Inflammatory macrophage treated with lipopolysaccharide for 1 hour (primary cell): Measurements from ENCODE around the gene TGFBR1.

ENCODE experiments used
- DNase-seq, 2 donors: peaks; one replicate each; pipeline ENCODE4 v3.0.0-alpha.2; 2020 to 2022

TGFBR1 gene

DNA sequence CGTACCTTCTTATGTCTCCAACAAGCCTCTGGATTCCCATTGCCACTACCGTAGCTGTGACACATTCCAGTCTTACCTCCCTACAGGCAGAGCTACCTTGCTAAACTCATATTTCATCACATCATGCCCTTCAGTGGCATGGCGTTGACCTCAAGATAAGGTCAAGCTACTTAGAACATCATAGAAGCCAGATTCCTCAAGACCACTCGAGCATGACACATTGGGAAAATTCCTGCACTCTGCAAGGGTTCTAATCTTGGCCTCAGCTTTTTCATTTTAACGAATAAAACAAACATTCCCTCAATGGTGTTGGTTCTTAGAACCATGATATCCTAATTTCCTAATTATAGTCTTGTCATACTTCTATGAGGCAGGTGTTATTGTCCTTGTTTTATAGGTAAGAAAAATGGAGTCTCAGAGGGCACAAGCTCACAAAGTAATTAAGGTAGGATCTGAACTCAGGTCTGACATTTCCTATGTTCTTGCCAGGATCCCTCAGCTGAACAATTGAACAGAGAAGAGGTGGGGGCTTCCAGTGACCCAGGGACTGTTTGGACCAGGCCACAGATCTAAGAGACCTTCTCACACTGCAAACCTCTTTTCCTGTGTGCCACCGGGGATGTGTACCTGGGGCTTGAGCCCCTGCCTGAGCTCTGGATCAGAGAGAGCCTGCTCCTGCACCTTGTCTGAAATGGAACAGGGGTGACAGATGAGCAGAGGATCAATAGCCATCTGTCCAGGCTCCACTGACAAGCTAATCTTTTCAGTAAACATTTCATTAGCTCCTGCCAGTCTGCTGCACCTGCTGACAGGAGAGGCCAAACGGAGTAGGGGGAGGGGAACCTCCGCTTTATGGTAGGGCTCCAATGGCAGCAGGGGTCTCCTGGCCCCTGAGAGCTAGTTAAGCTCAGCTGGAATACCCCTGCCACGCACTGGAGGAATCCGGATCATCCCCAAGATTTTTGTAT lies 67.5 kb downstream of the TGFBR1 start:
- no peak for DNase-seq

- DNase-seq = no peak
These were observed 68.9 kb downstream of the TGFBR1 start for GRCh38 chr9:99173570-99174504.

DNA sequence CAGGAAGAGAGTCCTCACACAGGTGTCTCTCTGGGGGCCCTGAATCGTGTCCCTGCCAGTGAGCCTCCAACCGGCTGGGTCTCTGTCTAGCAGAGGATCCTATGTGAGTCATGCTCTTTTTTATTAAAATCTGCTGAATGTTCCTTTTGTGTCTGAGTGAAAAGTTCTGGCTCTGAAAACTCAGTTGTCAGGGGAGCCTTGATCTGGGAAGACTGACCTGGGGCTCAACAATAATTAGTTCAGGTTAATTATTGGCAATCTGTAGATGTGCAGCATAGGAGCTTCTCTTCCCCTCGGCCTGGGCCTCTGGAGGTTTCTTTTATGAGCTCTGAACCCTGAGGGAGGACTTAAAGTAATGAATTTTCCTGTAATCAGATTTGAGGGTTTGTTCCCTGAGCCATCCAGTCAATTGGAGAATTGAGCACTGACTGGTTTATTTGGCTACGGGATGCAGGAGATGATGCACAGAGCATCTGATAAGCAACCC lies 71.7 kb downstream of the TGFBR1 start:
- DNase-seq = no peak

DNA sequence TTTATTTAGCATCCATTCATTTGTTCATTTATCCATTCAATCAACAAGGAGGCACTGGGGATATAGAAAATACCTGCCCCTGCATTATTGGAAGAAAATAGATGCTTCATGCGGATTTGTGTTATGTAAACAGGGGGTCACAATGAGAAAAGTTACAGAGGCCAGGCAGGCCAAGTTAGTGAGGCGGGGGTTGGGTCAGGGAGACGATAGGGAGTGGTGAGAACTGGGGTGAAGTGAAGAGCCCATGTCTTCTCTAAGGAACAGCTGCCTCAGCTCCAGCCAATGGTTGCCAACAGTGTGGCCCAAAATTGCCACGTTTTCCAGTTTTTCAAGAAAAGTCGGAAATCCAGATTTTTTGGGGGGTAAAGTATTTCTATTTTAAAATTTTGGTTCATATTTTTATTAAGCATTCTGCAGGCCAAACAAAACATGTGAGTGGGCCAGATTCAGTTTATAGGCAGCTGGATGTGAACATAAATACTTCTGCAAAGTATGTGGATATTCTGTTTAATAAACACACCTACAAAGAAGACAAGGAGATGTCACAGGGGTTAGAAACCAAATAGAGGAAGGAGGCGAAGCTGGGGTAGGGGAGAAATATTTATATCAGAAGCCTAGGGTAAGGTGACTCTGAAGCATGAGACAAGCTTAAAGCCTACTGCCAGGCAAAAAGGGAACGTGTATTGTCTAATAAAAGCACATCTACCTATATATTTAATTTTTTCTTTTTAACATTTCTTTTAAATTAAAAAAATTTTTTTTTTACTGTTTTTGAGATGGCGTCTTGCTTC lies 72.9 kb downstream of the TGFBR1 start:
- DNase-seq = no peak

- no peak for DNase-seq
These were observed 74.3 kb downstream of the TGFBR1 start for GRCh38 chr9:99178912-99179872.

GRCh38 chr9:99180199-99180598 lies 75.3 kb downstream of the TGFBR1 start:
- no peak for DNase-seq

DNA sequence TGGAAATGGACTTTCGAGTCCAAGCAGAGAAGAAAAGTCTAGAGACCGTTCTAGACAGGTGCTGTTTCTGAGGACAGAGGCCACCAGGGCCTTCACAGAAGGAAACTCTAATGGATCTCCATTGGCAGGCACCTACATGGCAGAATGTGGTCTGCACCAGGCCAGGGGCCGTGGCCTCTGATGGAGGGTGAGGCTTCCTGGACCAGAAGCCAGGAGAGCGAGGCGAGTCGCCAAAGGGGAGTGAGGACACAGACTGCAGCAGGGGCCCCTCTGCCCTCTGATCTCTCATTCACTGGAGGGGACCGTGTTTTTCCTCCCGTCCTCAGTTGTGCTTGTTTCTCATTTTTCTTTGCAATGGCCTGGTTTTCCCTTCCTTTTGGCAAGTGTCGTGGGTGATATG lies 75.7 kb downstream of the TGFBR1 start:
- DNase-seq = no peak

- DNase-seq = peak in 1 of 2 donors; percentile 14
These were observed 76.3 kb downstream of the TGFBR1 start for GRCh38 chr9:99181206-99181605.

DNA sequence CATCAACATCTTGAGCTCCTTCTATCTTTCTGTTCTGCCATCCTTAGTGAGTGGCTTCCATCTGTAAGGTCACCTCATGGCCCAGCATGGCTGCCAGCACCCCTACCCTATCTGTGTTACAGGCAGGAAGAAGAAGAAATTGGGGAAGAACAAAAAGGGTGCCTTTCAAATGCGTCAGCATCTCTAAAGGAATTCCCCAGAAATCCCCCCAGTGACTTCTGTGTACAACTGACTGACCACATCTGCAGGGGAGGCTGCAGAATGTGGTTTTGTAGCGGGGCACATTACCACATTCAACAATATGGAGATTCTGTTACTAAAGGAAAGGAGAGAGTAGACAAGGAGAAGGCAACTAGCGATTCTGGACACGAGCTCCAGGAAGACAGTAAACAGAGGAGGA lies 76.7 kb downstream of the TGFBR1 start:
- peak; percentile 94 to 98 for DNase-seq

DNA sequence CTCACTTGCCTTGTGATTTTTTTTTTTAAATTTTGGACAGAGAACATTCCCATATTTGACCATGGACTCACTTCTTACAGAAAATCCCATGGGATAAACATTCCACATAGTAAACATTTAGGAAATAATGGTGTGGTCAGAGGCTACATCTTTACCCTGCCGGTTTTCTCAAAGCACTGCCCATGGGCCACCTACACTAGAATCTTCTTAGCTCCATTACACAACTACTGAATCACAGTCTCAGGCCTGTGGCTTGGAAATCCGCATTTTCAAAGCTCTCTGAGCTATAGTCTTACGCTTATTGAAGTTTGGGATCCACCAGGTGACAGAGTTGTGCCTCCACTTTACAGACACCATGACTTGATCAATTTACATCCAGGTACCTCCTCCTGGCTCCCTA lies 77.4 kb downstream of the TGFBR1 start:
- peak; percentile 43 to 76 for DNase-seq

DNA sequence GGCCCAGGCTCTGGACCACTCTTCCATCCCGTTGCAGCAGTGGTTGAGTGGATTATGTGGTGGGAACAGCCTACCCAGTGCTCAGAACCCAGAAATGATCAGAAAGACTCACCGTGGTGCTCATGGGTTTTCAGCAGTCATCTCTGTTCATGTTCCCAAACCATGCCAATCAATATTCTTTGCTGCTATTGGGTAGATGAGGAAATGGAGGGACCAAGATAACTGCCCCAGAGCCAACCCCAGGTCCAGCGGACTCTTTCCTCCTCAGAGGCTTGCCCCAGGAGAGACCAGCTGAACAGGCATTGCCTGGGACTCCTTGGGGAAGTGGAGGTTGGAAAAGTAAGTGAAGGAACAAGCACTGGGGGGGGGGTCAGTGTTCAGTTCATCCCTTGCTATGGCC lies 78.7 kb downstream of the TGFBR1 start:
- DNase-seq = no peak

GRCh38 chr9:99184110-99184474 lies 79.2 kb downstream of the TGFBR1 start:
- no peak for DNase-seq

DNA sequence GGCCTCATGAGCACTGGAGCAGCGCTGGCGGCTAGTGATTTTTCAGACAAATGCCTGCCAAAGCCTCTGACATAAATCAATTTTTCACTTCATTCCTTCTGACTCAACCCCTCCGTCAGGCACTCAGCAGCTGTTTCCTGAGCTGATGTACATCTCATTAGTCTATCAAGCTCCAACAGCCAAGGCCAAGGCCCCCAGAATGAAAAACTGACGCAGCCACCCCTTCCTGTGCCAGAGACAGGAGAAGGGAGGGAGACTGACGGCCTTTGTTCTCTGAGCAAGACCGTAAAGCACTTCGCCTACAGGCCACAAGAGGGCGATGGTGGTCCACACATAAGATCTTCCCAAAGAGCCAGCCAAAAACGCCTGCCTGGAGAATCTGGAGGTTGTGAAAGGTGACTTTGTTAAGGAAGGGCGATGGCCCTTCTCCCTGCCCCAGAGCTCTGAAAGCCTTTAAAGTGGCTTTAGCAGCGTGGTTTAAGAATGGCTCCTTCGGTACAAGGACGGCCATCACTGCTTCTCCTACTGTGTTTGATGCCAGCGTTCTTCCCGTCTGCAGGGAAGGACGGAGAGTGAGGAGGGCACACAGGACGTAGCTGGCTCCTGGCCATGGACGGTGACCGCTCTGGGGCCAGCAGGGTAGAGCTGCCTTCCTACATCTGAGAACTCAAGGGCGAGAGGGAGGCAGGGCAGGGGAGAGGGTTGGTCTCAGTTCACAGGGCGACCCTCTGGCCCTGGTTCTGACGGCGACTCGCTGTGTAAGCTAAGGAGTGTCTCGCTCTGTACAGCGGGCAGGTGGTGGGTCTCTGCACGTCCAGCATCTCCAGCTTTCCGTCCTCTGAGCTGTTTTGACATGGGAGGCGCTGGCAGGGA lies 79.8 kb downstream of the TGFBR1 start:
- DNase-seq = peak; percentile 71 to 91

GRCh38 chr9:99185348-99185632 lies 80.4 kb downstream of the TGFBR1 start:
- no peak for DNase-seq

DNA sequence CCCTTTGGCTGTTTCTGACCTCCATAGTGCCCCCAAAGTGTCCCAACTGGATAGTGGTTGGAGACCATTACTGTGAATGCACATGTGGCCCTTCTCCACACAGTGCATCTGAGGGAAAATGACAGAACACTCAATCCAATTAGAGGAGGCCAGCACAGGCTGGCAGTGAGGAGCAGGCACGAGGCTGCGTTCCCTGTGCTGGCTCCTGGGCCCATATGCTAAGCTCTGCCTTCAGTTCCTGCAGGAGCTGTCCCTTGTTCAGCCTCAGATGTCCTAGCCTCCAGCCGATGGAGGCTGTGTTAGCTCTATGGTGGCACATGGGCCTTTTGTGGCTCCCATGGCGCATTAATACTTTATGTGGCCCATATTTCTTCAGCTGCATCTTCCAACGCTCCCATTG lies 81.0 kb downstream of the TGFBR1 start:
- no peak for DNase-seq

- DNase-seq = no peak
These were observed 82.4 kb downstream of the TGFBR1 start for GRCh38 chr9:99187311-99187710.

- DNase-seq = no peak
These were observed 84.3 kb downstream of the TGFBR1 start for GRCh38 chr9:99189186-99189585.

GRCh38 chr9:99189887-99190596 lies 85.1 kb downstream of the TGFBR1 start:
- no peak for DNase-seq

- DNase-seq = no peak
These were observed 85.8 kb downstream of the TGFBR1 start for GRCh38 chr9:99190597-99191283.
